Lung (tissue), 12 donors: Measurements from ENCODE around the gene RAI1. TPM values are rescaled to one million over a fixed set of nuclear protein-coding genes. Genes with fewer than 3 reads are reported as not detected.

ENCODE experiments used
- ATAC-seq: fragments of 200-7000 bp; cut with Tn5 transposase; one replicate; pipeline ENCODE4 v1.9.1; 2020; ENCODE audit warnings: moderate number of reproducible peaks; ENCODE audit not compliant: insufficient read depth, low FRiP score
- DNase-seq, 3 donors: peaks; one replicate each; pipeline ENCODE4 v3.0.0-alpha.2; 2013 to 2017
- H3K27ac ChIP-seq, 2 donors: one replicate each; pipeline ENCODE4 v1.5.1; 2013; ENCODE audit warnings: mild to moderate bottlenecking in 2 of 2, moderate library complexity in 2 of 2, control low read depth in 1 of 2, inconsistent platforms in 1 of 2, low read depth in 1 of 2, low read length in 1 of 2
- H3K27me3 ChIP-seq, 3 donors: one replicate each; pipeline ENCODE4 v1.5.1; 2013; ENCODE audit warnings: low read length in 2 of 3; ENCODE audit not compliant: control insufficient read depth in 3 of 3, insufficient read depth in 3 of 3
- H3K36me3 ChIP-seq, 4 donors: one replicate each; pipeline ENCODE4 v1.5.1; 2013; ENCODE audit warnings: low read length in 4 of 4, mild to moderate bottlenecking in 1 of 4, moderate library complexity in 1 of 4; ENCODE audit not compliant: control insufficient read depth in 4 of 4, insufficient read depth in 4 of 4
- H3K4me1 ChIP-seq, 5 donors: one replicate each; pipeline ENCODE4 v1.5.1; 2013; ENCODE audit warnings: low read length in 5 of 5, mild to moderate bottlenecking in 2 of 5, moderate library complexity in 1 of 5; ENCODE audit not compliant: control insufficient read depth in 5 of 5, insufficient read depth in 5 of 5
- H3K4me3 ChIP-seq: one replicate; pipeline ENCODE4 v1.5.1; 2013; ENCODE audit warnings: mild to moderate bottlenecking, control low read depth, moderate library complexity
- H3K9ac ChIP-seq, 2 donors: one replicate each; pipeline ENCODE4 v1.5.1; 2013; ENCODE audit warnings: low read length in 2 of 2, control low read depth in 1 of 2; ENCODE audit not compliant: insufficient read depth in 1 of 2
- H3K9me3 ChIP-seq, 4 donors: one replicate each; pipeline ENCODE4 v1.5.1; 2013; ENCODE audit warnings: low read length in 3 of 4, mild to moderate bottlenecking in 1 of 4, moderate library complexity in 1 of 4; ENCODE audit not compliant: control insufficient read depth in 4 of 4, insufficient read depth in 3 of 4
- CTCF ChIP-seq: IDR thresholded peaks from 2 replicates; pipeline ENCODE4 v1.5.1; 2012; ENCODE audit warnings: mild to moderate bottlenecking; ENCODE audit errors: control extremely low read depth, extremely low read depth
- WGBS, 2 donors: extraction: QIAGEN DNeasy Blood & Tissue Kit; methylation state at CpG; one replicate each; pipeline ENCODE4 v1.1.7; 2013; 5-methylcytosine and 5-hydroxymethylcytosine counted together
- polyA plus RNA-seq, 2 donors: library from polyadenylated mRNA; stranded (reverse); fragments of 200-250 nt; gene quantifications; one replicate each; pipeline ENCODE4 v1.2.1, GENCODE V29; 2013
- total RNA-seq, 2 donors: library from RNA; depleted of rRNA in 1 of 2; stranded (reverse); fragments of >200 nt in 1 of 2; gene quantifications; one replicate each; pipeline ENCODE4 v1.2.1, GENCODE V29; 2014 to 2021
- donor health status: control.
- donor health status: control.
- donor health status: Bipolar disorder and iron deficiency.
- donor health status: healthy.
- donor health status: DM: yes; HTN: yes; CAD: no.

Gene RAI1
- total and polyA plus RNA-seq, 4 donors = 14.5 to 44.4 (median 28.3) TPM

GRCh38 chr17:17742133-17742621, 60.9 kb downstream of the RAI1 start:
- Histone ChIP-seq H3K9ac (no peak overlapping the region), H3K4me1 (peaks cover 16 to 59% (median 35%) of the 10 kb centered on the region in 5 donors), H3K9me3 (no peaks in the 10 kb centered on the region), H3K27me3 (no peaks in the 10 kb centered on the region), H3K27ac (no peak overlapping the region), H3K4me3 (no peak overlapping the region), H3K36me3 (peaks cover 0 to 4% (median 0%) of the 10 kb centered on the region in 4 donors)
- WGBS, 2 donors = 48 to 72% methylated on average over 5 of the region's 5 CpGs
- no peak for TF ChIP-seq CTCF
- DNase-seq = peak in 2 of 3 donors; percentile 65 to 71
- ATAC-seq = no peak

GRCh38 chr17:17742688-17743390, 61.6 kb downstream of the RAI1 start:
- Histone ChIP-seq H3K4me3 (no peak overlapping the region), H3K27me3 (no peaks in the 10 kb centered on the region), H3K27ac (no peak overlapping the region), H3K36me3 (peaks cover 0 to 4% (median 0%) of the 10 kb centered on the region in 4 donors), H3K4me1 (peaks cover 15 to 57% (median 34%) of the 10 kb centered on the region in 5 donors), H3K9me3 (peaks cover 0 to under 1% (median 0%) of the 10 kb centered on the region in 4 donors), H3K9ac (no peak overlapping the region)
- no peak for ATAC-seq
- TF ChIP-seq CTCF = no peak
- 67 to 86% methylated on average over 4 of the region's 4 CpGs for whole genome bisulfite sequencing, 2 donors
- DNase-seq = no peak

GRCh38 chr17:17743391-17744112, 62.3 kb downstream of the RAI1 start:
- no peak overlapping the region for H3K4me3 ChIP-seq
- peaks cover 0 to 2% (median 0%) of the 10 kb centered on the region in 4 donors for H3K9me3 ChIP-seq
- peaks cover 8 to 52% (median 30%) of the 10 kb centered on the region in 5 donors for H3K4me1 ChIP-seq
- TF ChIP-seq CTCF = no peak
- H3K27ac ChIP-seq = no peak overlapping the region
- ATAC-seq = no peak
- WGBS, 2 donors = 91 to 92% methylated on average over 14 of the region's 14 CpGs
- H3K36me3 ChIP-seq = peaks cover 0 to 4% (median 0%) of the 10 kb centered on the region in 4 donors
- DNase-seq = no peak
- H3K27me3 ChIP-seq = no peaks in the 10 kb centered on the region
- H3K9ac ChIP-seq = no peak overlapping the region
